GM19455 (cell line): Measurements from ENCODE around the gene TEX26.

Experiments
- ATAC-seq: cut with Tn5 transposase; IDR thresholded peaks from one replicate; pipeline ENCODE4 v1.9.1; 2021; ENCODE audit not compliant: unreplicated experiment

TEX26 gene

DNA sequence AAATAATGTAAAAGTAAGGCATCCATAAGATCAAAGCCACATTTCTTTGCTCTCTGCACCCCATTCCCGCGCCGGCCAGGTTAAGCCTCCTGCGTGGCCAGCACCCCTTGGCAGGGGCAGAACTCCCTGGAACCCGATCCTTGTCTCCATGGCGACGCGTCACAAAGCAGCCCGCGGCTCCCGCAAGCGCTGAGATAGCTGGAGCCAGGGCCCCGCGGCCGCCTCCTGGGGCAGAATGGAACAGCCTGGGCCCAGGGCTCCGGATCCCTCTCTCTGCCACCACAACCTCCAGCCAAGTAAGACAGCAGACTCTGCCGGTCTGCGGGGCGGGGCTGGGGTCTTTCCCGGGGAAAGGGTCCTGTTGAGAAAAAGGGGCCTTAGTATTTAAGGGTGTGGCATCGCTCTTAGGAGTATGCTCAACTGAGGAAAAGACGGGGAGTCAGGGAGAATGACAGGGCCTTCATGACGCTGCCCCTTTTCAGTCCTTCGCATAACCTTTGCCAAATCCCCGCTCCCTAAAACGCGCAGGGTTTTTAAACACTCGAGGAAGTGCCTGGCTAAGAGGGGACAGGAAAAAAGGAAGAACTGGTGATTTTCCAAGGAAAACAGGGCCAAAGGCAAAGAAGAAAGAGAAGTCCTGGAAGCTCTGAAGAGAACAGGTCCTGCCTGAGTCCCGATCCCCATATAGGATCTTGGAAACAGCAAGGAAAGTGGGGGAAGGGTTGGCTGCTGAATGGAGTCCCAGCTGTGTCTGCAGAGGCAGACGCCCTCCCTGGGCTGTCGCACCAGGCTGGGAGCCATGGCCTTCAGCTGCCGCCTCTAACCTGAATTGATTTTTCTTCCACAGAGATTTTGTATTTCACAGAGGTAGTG lies at the start of gene TEX26:
TSS of gene TEX26 (plus strand) at position 176 of the 873 bp plus-strand sequence. CDS start at position 236, 60 bp downstream.
- no peak for ATAC-seq

DNA sequence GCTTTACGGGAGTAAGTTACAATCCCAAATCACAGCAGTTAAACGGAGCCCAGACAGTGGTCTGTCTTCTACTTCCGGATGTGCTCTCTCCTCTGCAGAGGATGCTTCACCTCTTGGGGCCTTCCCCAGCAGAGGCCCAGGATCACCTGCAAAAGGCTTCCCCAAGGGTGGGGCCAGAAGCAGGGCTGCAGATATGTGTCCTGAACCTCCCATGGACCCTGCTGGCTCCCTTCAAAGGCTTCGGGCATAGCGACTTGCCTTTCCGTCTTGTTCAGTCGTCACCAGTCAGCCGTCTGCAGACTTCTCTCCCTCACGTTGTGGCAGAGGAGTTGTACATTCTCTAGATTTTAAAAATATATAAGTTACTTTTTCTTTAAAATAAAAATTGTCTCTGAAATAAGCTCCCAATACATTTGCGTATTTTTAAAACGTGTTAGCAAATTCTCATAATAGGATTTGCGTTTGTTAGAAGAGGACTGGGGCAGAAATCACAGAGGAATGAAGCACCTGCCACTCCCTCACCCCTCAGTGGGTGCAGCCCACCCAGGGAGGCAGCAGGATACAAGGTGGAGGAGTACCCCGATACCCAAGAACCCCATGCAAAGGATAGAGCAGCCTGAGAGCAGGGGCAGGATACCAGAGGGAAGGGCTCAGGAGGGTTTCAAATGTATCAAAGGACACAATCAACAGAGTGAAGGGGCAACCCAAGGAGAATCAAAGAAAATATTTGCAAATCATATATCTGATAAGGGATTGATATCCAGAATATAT lies 49.3 kb upstream of the TEX26 start:
- no peak for ATAC-seq

DNA sequence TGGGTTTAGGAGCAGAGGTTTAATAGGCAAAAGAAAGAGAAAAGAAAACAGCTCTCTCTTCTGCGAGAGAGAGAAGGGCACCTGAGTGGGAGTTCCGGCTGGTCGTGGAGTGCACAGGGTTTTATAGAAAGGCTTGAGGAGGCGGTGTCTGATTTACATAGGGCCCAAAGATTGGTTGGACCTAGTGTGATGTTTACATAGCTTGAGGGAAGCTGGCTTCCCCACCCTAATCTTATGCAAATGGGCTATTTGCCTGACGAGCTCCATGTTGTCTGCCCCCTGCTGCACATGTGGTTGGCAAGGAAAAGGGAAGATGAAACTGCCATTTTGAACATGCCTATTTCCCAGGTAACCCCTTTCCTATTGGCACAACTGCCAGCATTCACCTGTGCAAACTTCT lies 47.9 kb upstream of the TEX26 start:
- ATAC-seq = no peak

DNA sequence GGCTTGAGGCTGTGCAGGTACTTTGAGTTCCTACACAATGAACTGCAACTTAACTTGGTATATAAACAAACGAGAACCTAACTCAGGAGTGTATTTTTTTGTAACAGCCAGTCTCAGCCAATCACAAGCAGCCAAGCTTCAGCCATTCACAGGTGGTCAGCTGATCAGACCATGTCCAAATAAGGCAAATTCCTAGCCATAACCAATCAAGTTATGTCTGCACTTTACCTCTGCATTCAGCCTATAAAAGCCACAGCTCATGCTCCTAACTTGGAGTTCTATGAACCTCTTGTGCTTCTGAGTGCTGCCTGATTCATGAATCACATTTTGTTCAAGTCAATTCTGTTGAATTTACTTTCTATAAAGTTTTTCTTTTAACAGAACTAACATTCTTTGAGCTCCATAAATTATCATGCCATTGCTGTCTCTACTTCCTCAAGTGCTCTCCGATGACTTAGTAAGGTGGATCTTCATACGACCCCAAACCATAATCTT lies 43.2 kb upstream of the TEX26 start:
- ATAC-seq = no peak

DNA sequence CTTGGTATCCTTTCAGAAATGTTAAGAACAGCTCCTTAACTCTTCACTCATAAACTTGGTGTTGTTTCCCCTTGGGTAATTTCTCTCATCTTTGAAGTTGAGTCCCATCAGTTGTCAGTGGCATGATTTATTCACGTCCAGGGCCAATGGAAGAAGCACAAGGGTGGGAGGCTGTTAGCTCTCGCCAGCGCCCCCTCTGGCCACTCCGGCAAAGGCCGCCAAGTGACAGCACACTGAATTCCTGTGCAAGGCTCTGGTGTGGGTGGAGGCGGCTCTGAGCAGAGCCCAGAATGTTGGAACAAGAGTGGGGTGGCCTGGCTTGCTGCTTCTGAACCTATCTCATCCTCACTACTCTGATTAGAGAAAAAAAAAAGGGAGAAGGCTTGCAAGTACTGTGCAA lies 39.5 kb upstream of the TEX26 start:
- no peak for ATAC-seq

DNA sequence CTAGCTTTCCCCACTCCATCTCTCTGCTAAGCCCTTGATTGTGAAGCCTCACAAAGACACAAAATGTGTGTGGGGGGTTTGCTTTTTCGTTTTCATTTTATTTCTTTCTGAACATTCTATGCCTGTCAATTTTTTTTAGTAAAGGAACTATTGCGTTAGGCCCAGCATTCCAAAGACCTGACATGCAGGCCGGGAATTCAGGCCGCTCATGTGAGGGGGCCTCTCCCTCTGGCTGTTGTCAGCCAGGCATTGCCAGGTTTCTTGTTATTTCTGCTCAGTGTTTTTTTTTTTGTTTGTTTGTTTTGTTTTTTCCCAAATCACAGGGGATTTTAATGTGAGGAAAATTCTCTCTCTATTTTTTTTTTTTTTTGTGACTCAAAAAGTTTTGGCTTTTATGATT lies 36.7 kb upstream of the TEX26 start:
- ATAC-seq = no peak

DNA sequence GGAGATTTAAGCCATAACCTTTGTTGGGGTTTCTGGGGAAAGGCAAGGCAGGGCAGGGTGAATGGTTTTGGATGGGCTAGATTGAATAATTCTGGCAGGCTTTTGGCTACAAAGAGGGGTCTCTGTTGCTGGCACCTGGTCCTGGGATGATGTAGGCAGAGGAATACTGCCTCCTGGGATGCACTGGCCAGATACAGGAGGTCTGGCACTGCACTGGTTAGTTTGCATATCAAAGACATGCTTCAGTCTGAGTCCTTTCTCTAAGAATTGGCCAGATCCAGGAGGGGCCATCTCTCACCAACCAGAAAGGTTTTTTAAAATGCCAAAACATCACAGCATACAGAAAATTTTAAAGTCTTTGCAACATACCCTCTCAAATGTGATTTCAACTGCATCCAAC lies 34.4 kb upstream of the TEX26 start:
- no peak for ATAC-seq

DNA sequence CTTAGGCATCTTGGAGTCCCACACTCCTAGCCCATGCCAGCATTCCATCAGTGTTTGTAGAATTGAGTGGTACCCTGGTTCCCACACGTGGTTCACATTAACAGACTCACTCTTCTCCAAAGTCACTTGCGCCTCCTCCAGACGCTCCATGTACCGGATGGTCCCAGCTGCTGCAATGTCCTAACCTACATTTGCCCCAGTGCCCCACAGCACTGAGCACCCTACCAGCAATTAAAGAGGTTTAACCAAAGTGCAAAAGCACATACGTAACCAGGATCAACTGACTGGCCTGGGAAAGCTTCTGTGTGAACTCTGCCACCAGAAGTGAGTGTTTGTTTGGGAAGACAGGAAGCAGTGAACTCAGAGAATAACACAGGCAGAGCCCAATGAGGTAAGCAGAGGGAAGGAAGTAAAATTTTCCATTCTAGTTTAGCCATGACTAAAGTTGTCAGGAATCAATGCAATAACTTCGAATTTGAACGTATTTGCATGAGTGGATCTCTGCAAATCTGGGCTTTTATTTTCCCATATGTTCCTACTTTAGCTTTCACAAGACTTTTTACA lies 33.7 kb upstream of the TEX26 start:
- no peak for ATAC-seq

DNA sequence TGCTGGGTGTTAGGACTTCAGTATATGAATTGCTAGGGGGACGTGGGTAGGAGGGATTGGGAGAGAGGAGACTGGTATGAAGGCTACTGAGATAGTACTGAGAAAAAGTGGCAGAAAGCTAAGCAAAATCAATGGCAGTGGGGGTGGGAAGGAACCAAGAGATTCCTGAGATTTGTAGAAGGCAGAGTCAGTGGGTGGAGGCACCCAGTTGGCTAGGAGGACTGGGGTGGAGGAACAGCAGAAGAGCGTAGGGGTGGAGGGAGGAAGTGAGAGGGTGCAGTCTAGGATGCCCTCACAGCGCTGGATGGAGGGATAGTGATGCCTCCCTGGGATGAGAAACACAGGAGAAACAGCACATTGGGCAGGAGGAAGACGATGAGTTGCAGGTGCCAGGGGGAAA lies 32.0 kb upstream of the TEX26 start:
- ATAC-seq = no peak

DNA sequence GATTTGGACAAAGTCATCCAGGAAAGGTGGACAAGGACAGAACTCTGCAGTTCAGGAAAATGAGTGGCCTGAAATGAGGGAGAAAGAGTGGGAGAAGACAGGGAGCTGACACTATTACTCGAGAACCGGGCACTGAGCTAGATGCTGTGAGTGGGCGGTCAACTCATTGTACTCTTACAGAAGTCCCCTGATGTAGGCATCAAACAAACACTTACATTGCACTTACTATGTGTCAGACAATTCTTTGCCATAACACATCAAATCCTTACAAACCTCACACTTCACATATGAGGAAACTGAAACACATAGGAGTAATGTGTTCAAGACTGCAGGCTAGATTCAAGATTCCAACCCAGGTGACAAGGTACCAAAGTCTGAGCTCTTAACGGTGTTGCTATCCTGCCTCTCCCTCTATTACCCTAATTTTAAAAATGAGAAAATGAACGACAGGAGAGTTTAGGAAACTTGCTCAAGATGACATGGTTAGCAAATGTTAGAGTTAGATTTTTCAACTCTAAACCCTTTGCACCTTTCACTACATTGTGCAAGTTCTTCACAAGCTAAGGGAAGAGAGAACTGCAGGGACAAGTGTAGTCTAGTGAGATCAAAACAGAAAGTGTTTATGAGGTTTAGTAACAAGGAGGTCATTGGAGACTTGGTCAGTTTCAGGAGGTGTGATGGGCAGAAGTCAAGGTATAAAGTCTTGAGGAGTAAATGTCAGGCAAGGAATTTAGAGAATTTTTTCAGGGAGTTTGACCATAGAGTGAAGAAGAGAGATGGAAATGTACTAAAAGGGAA lies 31.3 kb upstream of the TEX26 start:
- ATAC-seq = no peak

DNA sequence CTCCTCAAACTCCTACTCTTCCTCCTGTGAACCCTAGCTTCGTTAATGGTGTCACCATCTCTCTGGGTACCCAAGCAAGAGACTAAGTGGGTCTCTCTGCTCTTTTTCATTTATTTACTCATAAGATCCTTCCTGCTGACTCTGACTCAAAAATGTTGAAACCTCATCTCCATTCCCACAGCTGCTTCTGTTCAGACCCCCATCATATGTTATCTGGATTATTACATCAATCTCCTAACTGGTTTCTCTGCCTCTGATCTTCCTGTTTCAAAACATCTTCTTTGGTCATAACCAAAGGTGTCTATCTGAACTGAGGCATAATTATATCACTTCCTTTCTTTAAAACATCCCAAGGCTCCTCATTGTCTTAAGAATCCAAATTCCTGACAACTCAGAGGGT lies 28.4 kb upstream of the TEX26 start:
- no peak for ATAC-seq

DNA sequence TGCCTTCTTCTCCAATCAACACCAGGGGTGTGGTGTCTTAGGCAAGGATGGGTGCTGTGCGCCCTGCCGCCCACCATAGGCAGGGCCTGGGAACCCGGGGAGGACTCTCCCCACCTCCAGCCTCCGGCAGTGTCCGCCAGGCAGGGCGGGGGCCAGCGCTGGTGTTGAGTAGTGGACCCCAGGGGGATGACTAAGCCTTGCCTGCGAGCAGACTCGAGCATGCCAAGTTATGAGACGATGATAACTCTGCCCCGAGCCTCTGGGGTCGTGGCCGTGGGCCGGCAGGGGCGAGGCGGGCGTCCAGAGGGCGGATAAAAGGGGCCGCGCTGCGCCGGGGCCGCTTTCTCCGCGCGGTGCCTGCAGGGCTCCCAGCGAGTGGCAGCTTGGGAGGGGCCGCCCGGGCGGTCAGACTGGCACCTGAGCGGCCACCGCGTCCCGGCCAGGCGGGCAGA lies 26.5 kb upstream of the TEX26 start, which contains the start of gene MEDAG:
TSS of gene MEDAG (plus strand) at position 340 of the 452 bp plus-strand sequence. CDS start 245 bp downstream, outside the sequence.
- ATAC-seq = no peak

DNA sequence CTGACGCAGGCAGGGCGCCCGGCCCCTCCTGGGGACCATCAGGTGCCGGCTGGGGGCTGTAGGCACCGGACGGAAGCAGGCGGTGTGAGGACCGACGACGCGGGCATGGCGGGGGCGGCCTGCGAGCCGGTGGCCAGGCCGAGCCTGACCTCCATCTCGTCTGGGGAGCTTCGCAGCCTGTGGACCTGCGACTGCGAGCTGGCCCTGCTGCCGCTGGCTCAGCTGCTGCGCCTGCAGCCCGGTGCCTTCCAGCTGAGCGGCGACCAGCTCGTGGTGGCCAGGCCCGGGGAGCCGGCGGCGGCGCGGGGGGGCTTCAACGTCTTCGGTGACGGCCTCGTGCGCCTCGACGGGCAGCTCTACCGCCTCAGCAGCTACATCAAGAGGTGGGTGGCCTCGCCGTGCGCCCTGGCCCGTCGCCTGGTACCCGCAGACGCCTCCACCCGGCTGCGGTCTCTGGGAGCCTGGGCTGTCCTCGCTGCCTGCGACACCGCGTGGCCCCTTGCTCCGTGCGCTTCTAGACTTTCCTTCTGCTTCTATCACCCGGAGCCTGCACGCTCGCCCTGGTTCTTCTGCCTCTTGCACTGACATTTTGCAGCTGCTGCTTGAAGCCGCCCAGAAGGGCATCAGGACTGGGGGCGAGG lies 25.9 kb upstream of the TEX26 start:
- no peak for ATAC-seq

DNA sequence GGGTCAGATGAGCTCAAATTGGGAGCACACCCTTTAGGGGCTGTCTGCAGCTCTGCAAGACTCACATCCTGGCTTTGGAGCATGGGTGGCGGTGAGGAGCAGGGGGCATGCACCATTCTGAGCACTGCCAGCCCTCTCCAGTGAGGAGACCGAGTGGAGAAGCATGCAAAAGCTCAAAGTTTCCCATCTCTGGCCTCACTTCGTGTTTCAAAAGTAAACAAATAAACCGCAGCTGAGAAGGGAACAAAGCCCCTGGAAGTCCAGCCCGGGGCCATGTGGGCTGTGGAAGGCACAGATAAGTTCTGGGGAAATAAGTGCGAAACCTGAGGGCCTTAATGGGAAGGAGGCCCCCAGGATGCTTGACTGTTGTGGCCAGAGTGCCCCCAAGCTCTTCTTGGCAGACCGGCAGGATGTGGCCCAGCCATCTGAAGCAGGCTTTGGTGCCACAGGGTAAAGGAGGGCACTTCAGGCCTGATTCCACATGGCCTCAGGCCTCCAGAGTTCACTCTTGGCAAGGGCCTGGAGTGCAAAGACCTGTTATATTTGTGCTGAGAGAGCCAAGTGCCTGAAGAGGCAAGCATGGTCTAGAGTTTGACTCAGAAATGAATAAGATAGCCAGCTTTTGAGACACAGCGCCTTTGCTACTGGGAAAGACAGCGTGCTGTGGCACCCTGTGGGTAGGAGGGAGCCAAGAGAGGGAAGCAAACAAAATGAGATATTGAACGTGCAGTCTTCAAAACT lies 25.2 kb upstream of the TEX26 start:
- ATAC-seq = no peak

DNA sequence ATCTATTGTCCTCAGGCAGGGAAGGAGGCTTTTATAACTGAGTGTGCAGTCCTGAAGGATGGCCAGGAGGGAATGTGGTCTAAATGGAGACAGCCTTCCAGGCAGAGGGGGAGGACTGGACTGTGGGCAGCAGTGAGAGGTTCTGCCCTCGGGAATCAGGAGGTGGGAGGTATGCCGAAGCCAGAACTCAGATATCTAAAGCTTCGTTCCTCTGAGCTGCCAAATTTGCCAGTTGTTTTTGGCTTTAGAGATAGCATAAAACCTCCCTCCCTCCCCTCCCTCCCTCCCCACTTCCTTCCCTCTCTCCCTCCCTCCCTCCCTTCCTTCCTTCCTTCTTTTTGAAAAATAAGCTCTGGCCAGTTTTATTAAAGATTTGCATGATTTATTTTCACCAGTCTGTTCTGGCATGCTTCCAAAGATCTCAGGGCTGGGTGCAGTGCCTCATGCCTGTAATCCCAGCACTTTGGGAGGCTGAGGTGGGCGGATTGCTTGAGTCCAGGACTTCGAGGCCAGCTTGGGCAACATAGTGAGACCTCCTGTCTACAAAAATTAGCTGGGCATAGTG lies 24.0 kb upstream of the TEX26 start:
- ATAC-seq = no peak

DNA sequence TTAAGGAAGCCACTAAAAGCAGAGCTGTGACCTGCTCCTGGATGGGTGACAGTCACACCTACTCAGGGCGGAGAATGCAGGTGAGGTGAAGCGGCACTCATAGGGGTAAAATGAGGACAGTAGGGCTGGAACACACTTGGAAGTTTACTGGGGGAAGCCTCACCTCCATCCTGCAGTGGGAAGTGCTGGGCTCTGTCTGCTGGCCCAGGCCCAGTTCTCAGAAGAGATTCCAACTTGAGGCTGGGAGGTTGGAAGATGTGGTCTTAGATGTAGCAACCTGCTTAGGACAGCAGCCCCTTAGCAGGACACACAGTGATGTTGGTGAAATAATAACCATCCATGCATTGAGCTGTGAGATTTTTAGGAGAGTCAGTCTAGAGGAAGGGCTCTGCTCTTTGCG lies 21.8 kb upstream of the TEX26 start:
- ATAC-seq = no peak

DNA sequence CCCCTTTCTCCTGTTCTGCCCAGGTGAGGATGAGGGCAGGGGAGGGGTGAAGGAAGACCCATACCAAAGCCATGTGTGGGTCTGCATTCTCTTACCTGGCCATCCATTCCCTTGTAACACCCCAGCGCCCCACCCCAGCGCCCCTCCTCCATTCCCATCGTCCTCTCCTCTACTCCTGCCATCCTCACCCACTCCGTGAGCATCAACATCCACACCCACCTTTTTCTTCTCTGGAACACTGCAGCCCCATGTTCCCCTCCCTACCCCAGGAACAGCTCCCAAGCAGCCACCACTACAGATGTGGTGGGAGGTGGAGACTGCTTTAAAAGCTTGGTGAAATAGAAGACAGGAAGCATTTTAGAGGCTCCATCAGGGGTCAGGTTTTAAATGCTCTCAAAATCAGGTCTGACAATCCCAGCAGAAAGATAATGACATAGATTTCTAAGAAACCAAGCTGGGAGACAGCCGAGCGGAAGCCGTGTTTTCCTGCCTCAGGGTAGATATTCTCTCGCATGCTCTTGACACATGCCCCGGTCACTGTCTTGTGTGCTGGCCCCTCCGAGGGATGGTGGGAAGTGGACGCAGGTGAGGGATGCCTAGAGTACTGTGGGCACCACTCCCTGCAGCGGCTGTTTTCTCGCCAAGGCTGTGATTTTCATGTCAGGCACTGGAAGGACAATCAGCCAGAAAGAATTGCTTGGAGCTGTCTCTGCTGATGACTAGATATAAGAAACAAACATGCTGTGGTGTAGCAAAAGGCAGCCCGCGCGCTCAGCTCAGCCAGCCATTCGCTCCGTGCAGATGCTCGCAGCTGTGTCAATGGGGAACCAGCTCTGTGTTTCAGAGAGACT lies 16.5 kb upstream of the TEX26 start:
- no peak for ATAC-seq

DNA sequence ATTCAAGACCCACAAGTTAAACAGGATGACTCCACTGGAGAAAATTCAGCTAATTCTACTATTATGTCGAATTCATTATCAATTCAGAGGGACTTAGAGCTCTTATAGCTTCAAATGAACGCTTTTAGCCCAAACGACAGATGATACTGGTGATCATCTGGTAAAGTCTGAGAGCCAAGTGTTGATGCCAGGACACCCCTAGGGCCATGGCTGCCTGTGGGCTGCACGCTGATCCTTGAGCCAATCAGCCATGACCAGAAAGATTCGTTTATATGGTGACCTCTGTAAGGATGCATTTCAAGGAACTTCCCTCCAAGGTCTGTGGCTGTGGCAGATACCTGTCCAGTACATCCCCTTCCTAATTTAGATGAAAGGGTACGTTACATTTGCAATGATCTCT lies 15.5 kb upstream of the TEX26 start:
- ATAC-seq = no peak
